DOHH2 (cell line): ENCODE results near the gene SPPL2B.

ENCODE experiments used
- CTCF ChIP-seq: fragments of 200-600 bp; sonication (generic); IDR thresholded peaks from one replicate; pipeline ENCODE4 v1.5.1; 2014; ENCODE audit warnings: antibody characterized with exemption, mild to moderate bottlenecking, low read depth, low read length; ENCODE audit not compliant: poor library complexity, severe bottlenecking
- EZH2phosphoT487 ChIP-seq: fragments of 200-600 bp; sonication (generic); IDR thresholded peaks from 2 replicates; pipeline ENCODE4 v1.6.1; 2017; ENCODE audit warnings: borderline replicate concordance, mild to moderate bottlenecking, antibody characterized with exemption, low read length, moderate library complexity, mixed read lengths

- TF ChIP-seq CTCF (no peak), EZH2phosphoT487 (no peak)
Observed at GRCh38 chr19:2385053-2385721, 56.7 kb downstream of the SPPL2B start.
